ENCODE results near the gene UNC13B. TPM values are rescaled to one million over a fixed set of nuclear protein-coding genes. Genes with fewer than 3 reads are reported as not detected.

The UNC13B gene
- total RNA-seq, 1 experiment from 2014 or later = 48.2 TPM

- Histone ChIP-seq H3K23ac (ENCODE audit: insufficient read length, low read depth, low read length) (no peak overlapping the region), H3T11ph (ENCODE audit: low read length) (no peak overlapping the region), H2BK5ac (ENCODE audit: insufficient read length, low read length) (no peak overlapping the region), H4K5ac (ENCODE audit: insufficient read length, low read depth, low read length) (no peak overlapping the region), H2BK120ac (ENCODE audit: low read depth, low read length, poor library complexity, severe bottlenecking) (no peak overlapping the region), H4K91ac (ENCODE audit: insufficient read length, low read depth, low read length) (no peak overlapping the region), H3K4me2 (ENCODE audit: insufficient read depth, insufficient read length, low read length) (no peak overlapping the region), H3K79me2 (ENCODE audit: insufficient read depth, low read length) (no peaks in the 10 kb centered on the region), H4K8ac (replicated peaks; ENCODE audit: insufficient read length, low read depth, low read length) (no peak overlapping the region), H2BK15ac (ENCODE audit: low read depth, low read length) (no peak overlapping the region), H3K9me3 (ENCODE audit: control insufficient read depth, low read depth, low read length) (no peaks in the 10 kb centered on the region), H3K79me1 (ENCODE audit: insufficient read depth, low read depth, low read length, poor library complexity, severe bottlenecking) (no peaks in the 10 kb centered on the region), H4K20me1 (ENCODE audit: control insufficient read depth, insufficient read depth, insufficient read length) (no peaks in the 10 kb centered on the region), H3K14ac (ENCODE audit: insufficient read depth, low read length) (no peak overlapping the region), H3K4ac (ENCODE audit: low read depth, low read length) (no peak overlapping the region), H2BK12ac (ENCODE audit: insufficient read length, low read depth, low read length) (no peak overlapping the region), H3K27me3 (ENCODE audit: insufficient read depth, low read length) (no peaks in the 10 kb centered on the region), H3K27ac (ENCODE audit: insufficient read length, low read depth, low read length) (no peak overlapping the region), H3K4me1 (ENCODE audit: insufficient read depth, low read length) (no peaks in the 10 kb centered on the region), H3K56ac (ENCODE audit: insufficient read length, low read depth, low read length) (no peak overlapping the region), H2BK20ac (ENCODE audit: low read depth, low read length, poor library complexity, severe bottlenecking) (no peak overlapping the region), H3K18ac (ENCODE audit: insufficient read length, low read depth, low read length) (no peak overlapping the region), H2AFZ (ENCODE audit: low read length) (no peak overlapping the region), H3K23me2 (ENCODE audit: insufficient read length, low read depth, low read length, poor library complexity, severe bottlenecking) (no peaks in the 10 kb centered on the region), H3K9ac (ENCODE audit: extremely low read depth, insufficient read length, low read length) (no peak overlapping the region), H2AK5ac (ENCODE audit: insufficient read length, low read length) (no peak overlapping the region)
- Mint-ChIP-seq H3K36me3 (ENCODE audit: insufficient read depth in 1 of 3, low read depth in 3 of 3) (no peaks in the 10 kb centered on the region), H3K27me3 (ENCODE audit: low read depth) (no peaks in the 10 kb centered on the region), H3K27ac (no peak overlapping the region), H3K9me3 (no peaks in the 10 kb centered on the region), H3K4me1 (no peaks in the 10 kb centered on the region), H3K4me3 (no peak overlapping the region)
- TF ChIP-seq, protein P1, sequence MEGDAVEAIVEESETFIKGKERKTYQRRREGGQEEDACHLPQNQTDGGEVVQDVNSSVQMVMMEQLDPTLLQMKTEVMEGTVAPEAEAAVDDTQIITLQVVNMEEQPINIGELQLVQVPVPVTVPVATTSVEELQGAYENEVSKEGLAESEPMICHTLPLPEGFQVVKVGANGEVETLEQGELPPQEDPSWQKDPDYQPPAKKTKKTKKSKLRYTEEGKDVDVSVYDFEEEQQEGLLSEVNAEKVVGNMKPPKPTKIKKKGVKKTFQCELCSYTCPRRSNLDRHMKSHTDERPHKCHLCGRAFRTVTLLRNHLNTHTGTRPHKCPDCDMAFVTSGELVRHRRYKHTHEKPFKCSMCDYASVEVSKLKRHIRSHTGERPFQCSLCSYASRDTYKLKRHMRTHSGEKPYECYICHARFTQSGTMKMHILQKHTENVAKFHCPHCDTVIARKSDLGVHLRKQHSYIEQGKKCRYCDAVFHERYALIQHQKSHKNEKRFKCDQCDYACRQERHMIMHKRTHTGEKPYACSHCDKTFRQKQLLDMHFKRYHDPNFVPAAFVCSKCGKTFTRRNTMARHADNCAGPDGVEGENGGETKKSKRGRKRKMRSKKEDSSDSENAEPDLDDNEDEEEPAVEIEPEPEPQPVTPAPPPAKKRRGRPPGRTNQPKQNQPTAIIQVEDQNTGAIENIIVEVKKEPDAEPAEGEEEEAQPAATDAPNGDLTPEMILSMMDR (conservative IDR thresholded peaks at IDR 0.05) = no peak
- no peak for DNase-seq
- no CpG with 5 or more reads among the region's 1 CpG for WGBS (ENCODE audit: extremely low coverage, insufficient read length, low lambda C conversion rate)
These were observed 194.1 kb downstream of the UNC13B start for GRCh38 chr9:35355939-35356338.
